ENCODE data around the gene NLGN2.

NLGN2 gene

GRCh38 chr17:7380321-7380720, 27.3 kb upstream of the NLGN2 start:
- 81 to 89% methylated on average over 5 to 7 of the region's 7 CpGs for WGBS, 2 experiments (ENCODE audit: insufficient coverage in 2 of 2)
- no peak overlapping the region for H3K27ac ChIP-seq (ENCODE audit: low read depth, low read length, severe bottlenecking)
- H3K4me1 ChIP-seq (ENCODE audit: control insufficient read depth, insufficient read depth, low read length, poor library complexity, severe bottlenecking): no peaks in the 10 kb centered on the region
- peaks cover 10% of the 10 kb centered on the region for H3K9me3 ChIP-seq (ENCODE audit: control insufficient read depth, low read length)
- H3K4me3 ChIP-seq (ENCODE audit: extremely low read depth, insufficient read depth, low read length, poor library complexity, severe bottlenecking): no peak overlapping the region
- H3K36me3 ChIP-seq (ENCODE audit: control insufficient read depth, insufficient read depth, low read length): no peaks in the 10 kb centered on the region

- Histone ChIP-seq H3K36me3 (ENCODE audit: control insufficient read depth, insufficient read depth, low read length) (no peaks in the 10 kb centered on the region), H3K9me3 (ENCODE audit: control insufficient read depth, low read length) (peaks cover 10% of the 10 kb centered on the region), H3K4me3 (ENCODE audit: extremely low read depth, insufficient read depth, low read length, poor library complexity, severe bottlenecking) (peak within 1 kb of the TSS; percentile 28), H3K4me1 (ENCODE audit: control insufficient read depth, insufficient read depth, low read length, poor library complexity, severe bottlenecking) (no peaks in the 10 kb centered on the region), H3K27ac (ENCODE audit: low read depth, low read length, severe bottlenecking) (no peak within 1 kb of the TSS)
- WGBS, 2 experiments (ENCODE audit: insufficient coverage in 2 of 2): 7 to 9% methylated on average over 42 to 44 of the region's 52 CpGs
Observed at GRCh38 chr17:7380855-7381683, 26.6 kb upstream of the NLGN2 start, which contains the start of gene TNK1. Gene TNK1, plus strand, starts transcription at chr17:7381089. Its CDS starts 1,838 bp downstream, at chr17:7382927.

DNA sequence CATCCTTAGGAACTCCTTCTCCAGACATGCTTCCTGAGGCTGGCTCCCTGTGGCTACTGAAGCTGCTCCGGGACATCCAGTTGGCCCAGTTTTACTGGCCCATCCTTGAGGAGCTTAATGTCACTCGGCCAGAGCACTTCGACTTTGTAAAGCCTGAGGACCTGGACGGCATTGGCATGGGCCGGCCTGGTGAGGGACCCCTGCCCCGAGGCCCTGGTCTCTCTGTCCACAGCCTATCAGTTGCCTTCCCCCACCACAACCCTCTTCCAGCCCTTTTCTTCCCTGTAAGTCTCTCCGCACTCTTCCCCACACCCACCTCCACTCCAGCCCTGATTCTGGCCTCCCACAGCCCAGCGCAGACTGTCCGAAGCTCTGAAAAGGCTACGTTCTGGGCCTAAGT, 24.7 kb upstream of the NLGN2 start:
- Histone ChIP-seq H3K36me3 (ENCODE audit: control insufficient read depth, insufficient read depth, low read length) (no peaks in the 10 kb centered on the region), H3K4me1 (ENCODE audit: control insufficient read depth, insufficient read depth, low read length, poor library complexity, severe bottlenecking) (no peaks in the 10 kb centered on the region), H3K27ac (ENCODE audit: low read depth, low read length, severe bottlenecking) (no peak overlapping the region), H3K4me3 (ENCODE audit: extremely low read depth, insufficient read depth, low read length, poor library complexity, severe bottlenecking) (no peak overlapping the region), H3K9me3 (ENCODE audit: control insufficient read depth, low read length) (peaks cover 10% of the 10 kb centered on the region)
- WGBS, 2 experiments (ENCODE audit: insufficient coverage in 2 of 2): 84 to 91% methylated on average over 8 to 9 of the region's 10 CpGs

DNA sequence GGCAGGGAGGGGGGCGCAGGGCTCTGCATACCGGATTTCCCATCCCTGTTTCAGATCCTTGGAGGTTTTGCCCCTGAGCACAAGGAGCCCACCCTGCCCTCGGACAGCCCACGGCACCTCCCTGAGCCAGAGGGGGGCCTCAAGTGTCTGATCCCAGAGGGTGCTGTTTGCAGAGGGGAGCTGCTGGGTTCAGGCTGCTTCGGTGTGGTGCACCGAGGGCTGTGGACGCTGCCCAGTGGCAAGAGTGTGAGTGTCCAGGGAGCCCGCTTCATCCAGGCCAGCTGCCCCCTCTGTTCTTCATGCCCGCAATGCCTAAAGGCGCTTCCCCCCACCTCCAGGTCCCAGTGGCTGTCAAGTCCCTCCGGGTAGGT, 24.3 kb upstream of the NLGN2 start:
- peaks cover 3% of the 10 kb centered on the region for H3K36me3 ChIP-seq (ENCODE audit: control insufficient read depth, insufficient read depth, low read length)
- WGBS, 2 experiments (ENCODE audit: insufficient coverage in 2 of 2): 89 to 91% methylated on average over 7 to 9 of the region's 11 CpGs
- peaks cover 10% of the 10 kb centered on the region for H3K9me3 ChIP-seq (ENCODE audit: control insufficient read depth, low read length)
- H3K4me1 ChIP-seq (ENCODE audit: control insufficient read depth, insufficient read depth, low read length, poor library complexity, severe bottlenecking): no peaks in the 10 kb centered on the region
- H3K27ac ChIP-seq (ENCODE audit: low read depth, low read length, severe bottlenecking): no peak overlapping the region
- H3K4me3 ChIP-seq (ENCODE audit: extremely low read depth, insufficient read depth, low read length, poor library complexity, severe bottlenecking): no peak overlapping the region

DNA sequence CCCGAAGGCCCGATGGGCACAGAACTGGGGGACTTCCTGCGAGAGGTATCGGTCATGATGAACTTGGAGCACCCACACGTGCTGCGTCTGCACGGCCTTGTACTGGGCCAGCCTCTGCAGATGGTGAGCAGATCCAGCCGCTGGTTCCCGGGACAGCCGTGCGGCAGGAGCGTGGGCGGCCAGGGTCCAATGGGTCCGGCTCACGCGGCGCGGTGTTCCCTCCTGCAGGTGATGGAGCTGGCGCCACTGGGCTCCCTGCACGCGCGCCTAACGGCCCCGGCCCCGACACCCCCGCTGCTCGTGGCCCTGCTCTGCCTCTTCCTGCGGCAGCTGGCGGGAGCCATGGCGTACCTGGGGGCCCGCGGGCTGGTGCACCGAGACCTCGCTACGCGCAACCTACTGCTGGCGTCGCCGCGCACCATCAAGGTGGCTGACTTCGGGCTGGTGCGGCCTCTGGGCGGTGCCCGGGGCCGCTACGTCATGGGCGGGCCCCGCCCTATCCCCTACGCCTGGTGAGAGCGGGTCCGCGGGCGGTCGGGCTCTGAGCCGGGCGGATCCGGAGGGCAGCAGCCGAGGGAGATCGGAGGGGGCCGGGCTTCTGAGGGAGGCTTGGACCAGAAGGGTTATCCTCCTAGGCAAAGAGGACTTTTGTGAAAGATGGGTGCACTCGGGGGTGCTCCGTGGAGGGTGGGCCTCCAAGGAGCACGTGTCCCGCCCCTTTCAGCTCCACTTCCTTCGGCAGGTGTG, 23.7 kb upstream of the NLGN2 start:
- WGBS, 2 experiments (ENCODE audit: insufficient coverage in 2 of 2): 18 to 19% methylated on average over 43 to 64 of the region's 65 CpGs
- H3K9me3 ChIP-seq (ENCODE audit: control insufficient read depth, low read length): peaks cover 10% of the 10 kb centered on the region
- no peak overlapping the region for H3K27ac ChIP-seq (ENCODE audit: low read depth, low read length, severe bottlenecking)
- peaks cover 9% of the 10 kb centered on the region for H3K36me3 ChIP-seq (ENCODE audit: control insufficient read depth, insufficient read depth, low read length)
- H3K4me3 ChIP-seq (ENCODE audit: extremely low read depth, insufficient read depth, low read length, poor library complexity, severe bottlenecking): peak overlapping the region; percentile 27
- no peaks in the 10 kb centered on the region for H3K4me1 ChIP-seq (ENCODE audit: control insufficient read depth, insufficient read depth, low read length, poor library complexity, severe bottlenecking)

DNA sequence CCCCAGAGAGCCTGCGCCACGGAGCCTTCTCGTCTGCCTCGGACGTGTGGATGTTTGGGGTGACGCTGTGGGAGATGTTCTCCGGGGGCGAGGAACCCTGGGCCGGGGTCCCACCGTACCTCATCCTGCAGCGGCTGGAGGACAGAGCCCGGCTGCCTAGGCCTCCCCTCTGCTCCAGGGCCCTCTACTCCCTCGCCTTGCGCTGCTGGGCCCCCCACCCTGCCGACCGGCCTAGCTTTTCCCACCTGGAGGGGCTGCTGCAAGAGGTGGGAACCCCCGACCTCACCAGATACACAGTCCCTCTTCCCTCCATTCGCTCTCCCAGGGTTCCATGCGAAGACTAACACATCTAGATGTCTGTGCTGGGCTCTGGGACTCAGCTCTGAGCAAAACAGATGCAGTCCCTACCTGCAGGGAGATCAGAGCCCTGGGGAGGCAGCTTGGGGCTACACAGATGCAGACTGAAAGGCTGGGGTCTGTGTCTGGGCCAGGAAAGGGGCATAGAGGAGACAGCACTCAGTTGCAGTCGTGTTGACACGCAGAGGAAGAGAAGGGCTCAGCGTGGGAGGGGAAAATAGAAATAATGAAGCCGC, 23.1 kb upstream of the NLGN2 start:
- H3K4me1 ChIP-seq (ENCODE audit: control insufficient read depth, insufficient read depth, low read length, poor library complexity, severe bottlenecking): no peaks in the 10 kb centered on the region
- WGBS, 2 experiments (ENCODE audit: insufficient coverage in 2 of 2): 70 to 75% methylated on average over 14 to 16 of the region's 23 CpGs
- peaks cover 4% of the 10 kb centered on the region for H3K9me3 ChIP-seq (ENCODE audit: control insufficient read depth, low read length)
- H3K4me3 ChIP-seq (ENCODE audit: extremely low read depth, insufficient read depth, low read length, poor library complexity, severe bottlenecking): peak overlapping the region; percentile 27
- H3K27ac ChIP-seq (ENCODE audit: low read depth, low read length, severe bottlenecking): no peak overlapping the region
- peaks cover 16% of the 10 kb centered on the region for H3K36me3 ChIP-seq (ENCODE audit: control insufficient read depth, insufficient read depth, low read length)

DNA sequence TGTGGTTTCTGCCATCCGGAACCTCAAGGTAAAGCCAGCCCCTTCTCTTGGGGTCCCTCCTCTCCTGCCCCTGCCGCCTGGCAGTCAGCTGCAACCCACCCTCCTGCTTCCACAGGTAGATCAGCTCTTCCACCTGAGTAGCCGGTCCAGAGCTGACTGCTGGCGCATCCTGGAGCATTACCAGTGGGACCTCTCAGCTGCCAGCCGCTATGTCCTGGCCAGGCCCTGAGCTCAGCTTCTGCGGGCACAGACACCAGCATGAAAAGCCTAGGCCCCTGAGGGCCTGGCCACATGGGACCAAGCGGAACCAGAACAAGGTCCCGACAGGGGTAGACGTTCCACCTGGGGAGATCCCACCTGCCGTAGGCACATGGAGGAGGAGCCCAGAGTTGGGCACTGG, 18.8 kb upstream of the NLGN2 start:
- no peaks in the 10 kb centered on the region for H3K9me3 ChIP-seq (ENCODE audit: control insufficient read depth, low read length)
- H3K4me1 ChIP-seq (ENCODE audit: control insufficient read depth, insufficient read depth, low read length, poor library complexity, severe bottlenecking): peaks cover 10% of the 10 kb centered on the region
- H3K27ac ChIP-seq (ENCODE audit: low read depth, low read length, severe bottlenecking): no peak overlapping the region
- 92 to 97% methylated on average over 8 to 10 of the region's 10 CpGs for WGBS, 2 experiments (ENCODE audit: insufficient coverage in 2 of 2)
- H3K4me3 ChIP-seq (ENCODE audit: extremely low read depth, insufficient read depth, low read length, poor library complexity, severe bottlenecking): no peak overlapping the region
- peaks cover 45% of the 10 kb centered on the region for H3K36me3 ChIP-seq (ENCODE audit: control insufficient read depth, insufficient read depth, low read length)

DNA sequence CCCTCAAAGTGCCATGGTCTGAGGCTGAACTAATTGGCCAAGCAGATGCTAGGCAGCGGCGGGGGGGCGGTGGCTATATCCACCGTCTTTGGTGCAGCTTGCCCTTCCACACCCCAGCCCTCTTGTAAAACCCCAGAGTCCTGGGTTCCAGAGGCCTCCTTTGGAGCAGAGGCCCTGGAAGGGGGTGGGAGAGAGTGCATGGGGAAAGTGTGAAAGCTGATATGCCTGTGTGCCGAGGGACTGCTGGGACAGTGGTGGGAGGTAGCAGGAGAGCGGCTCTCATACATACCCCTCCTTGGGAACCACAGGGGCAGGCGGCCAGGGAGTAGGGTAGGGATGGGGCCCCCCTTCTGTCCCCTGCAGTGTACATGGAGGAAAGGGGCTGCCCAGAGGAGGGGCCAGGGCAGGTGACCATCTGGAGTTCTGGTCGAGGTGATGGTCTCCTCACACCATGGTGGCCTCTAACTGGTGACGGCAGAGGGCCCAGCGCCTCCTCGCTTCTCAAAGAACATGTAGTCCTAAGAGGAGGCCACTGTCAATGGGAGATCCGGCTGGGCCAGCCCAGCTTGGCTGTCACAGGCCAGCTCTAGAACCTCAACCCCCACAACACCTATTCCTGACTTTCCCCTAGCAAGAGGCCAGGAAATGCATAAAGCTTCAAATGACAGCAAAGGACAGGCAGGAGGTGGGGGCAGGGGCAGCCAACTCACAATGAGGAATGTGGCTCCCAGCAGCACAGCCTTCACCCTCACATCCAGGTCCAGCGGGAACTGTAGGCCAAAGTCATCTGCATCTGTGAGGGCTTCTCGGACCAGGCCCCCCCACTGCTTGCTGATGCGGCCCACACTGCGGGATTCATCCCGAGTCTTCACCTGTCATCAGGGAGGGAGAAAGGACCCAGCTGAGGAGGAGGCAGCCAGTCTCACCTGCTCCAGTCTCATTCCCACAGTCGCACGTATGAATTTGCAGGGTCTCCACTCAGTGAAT, 17.4 kb upstream of the NLGN2 start:
- no peak overlapping the region for H3K4me3 ChIP-seq (ENCODE audit: extremely low read depth, insufficient read depth, low read length, poor library complexity, severe bottlenecking)
- WGBS, 2 experiments (ENCODE audit: insufficient coverage in 2 of 2): 69 to 78% methylated on average over 13 to 14 of the region's 19 CpGs
- peaks cover 10% of the 10 kb centered on the region for H3K4me1 ChIP-seq (ENCODE audit: control insufficient read depth, insufficient read depth, low read length, poor library complexity, severe bottlenecking)
- no peaks in the 10 kb centered on the region for H3K9me3 ChIP-seq (ENCODE audit: control insufficient read depth, low read length)
- no peak overlapping the region for H3K27ac ChIP-seq (ENCODE audit: low read depth, low read length, severe bottlenecking)
- peaks cover 45% of the 10 kb centered on the region for H3K36me3 ChIP-seq (ENCODE audit: control insufficient read depth, insufficient read depth, low read length)

- no peak overlapping the region for H3K4me3 ChIP-seq (ENCODE audit: extremely low read depth, insufficient read depth, low read length, poor library complexity, severe bottlenecking)
- 77 to 94% methylated on average over 2 of the region's 2 CpGs for WGBS, 2 experiments (ENCODE audit: insufficient coverage in 2 of 2)
- no peaks in the 10 kb centered on the region for H3K9me3 ChIP-seq (ENCODE audit: control insufficient read depth, low read length)
- H3K27ac ChIP-seq (ENCODE audit: low read depth, low read length, severe bottlenecking): no peak overlapping the region
- peaks cover 45% of the 10 kb centered on the region for H3K36me3 ChIP-seq (ENCODE audit: control insufficient read depth, insufficient read depth, low read length)
- peaks cover 10% of the 10 kb centered on the region for H3K4me1 ChIP-seq (ENCODE audit: control insufficient read depth, insufficient read depth, low read length, poor library complexity, severe bottlenecking)
Observed at GRCh38 chr17:7391307-7391706, 16.3 kb upstream of the NLGN2 start.
